Stimulated activated CD4-positive, alpha-beta T cell treated with anti-CD3 and anti-CD28 coated beads, Interleukin-15, amount 100 ng/mL, for 1 hour (primary cell): ENCODE data around the gene REN.

ENCODE experiments used
- DNase-seq, 2 donors: peaks; one replicate each; pipeline ENCODE4 v3.0.0-alpha.2; 2020; ENCODE audit warnings: low read depth in 1 of 2, low spot score in 1 of 2

REN gene

DNA sequence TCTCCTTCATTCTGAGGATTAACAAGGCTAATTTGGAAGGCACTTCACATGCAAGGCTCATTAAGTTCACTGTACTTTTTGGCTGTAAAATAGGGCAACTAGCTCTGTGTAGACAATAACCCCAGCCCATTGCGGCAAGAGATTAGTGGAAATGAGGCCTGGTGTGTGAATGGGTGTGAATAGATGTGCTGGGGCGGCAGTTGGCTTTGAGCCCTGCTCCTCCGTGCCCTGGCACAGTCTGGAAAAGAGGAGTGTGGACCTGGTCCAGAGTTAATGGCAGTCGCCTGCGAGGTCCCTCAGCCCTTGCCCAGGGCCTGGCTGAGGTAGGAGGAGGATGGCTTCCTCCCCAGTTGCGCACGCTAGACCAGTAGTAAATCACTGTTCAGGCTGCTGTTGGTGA, 25.3 kb upstream of the REN start:
- DNase-seq = no peak

DNA sequence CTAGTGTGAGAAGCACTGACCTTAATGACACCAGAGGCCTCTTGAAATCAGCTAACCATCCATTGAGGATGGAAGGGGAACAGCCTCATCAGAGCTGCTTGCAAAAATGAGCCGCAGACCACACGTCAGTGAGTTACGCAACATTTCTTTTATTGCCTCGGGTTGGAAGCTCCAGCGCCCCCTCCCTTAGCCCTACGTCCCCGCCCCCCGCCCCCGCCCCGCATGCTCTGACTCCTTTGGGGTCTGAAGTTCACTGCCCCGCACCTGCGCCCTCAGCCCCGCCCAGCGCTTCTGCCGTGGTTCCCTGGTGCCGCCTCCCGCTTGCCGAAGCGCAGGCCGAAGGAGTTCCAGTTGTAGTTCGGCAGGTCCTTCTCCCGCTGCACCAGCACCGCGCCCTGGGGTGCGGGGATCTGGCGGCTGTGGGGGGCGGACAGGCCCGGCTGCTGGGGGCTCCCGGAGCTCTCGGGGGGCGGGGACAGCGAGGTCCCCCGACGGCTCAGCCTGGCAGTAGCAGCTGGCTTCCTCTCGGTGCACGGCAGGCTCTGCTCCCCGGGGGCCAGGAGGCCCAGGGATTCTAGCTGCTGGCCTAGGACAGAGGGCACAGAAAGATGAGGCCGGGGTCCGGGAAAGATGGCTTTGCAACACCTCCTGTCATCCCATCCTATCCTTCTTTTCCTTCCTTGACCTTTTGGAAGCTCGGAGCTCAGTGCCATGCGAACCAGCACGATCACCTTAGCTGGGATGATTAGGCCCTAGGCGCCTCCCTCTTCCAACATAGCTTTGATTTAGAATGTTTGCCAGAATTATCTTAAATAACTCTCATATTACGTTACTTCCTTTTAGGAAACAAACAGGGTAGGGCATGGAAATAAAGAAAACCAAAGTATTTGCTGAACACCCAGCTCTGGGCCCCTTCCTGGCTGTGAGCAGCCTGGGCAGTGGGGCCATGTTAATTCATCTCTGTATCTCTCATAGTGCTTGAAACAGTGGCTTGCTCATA, 24.4 kb upstream of the REN start:
- no peak for DNase-seq

DNA sequence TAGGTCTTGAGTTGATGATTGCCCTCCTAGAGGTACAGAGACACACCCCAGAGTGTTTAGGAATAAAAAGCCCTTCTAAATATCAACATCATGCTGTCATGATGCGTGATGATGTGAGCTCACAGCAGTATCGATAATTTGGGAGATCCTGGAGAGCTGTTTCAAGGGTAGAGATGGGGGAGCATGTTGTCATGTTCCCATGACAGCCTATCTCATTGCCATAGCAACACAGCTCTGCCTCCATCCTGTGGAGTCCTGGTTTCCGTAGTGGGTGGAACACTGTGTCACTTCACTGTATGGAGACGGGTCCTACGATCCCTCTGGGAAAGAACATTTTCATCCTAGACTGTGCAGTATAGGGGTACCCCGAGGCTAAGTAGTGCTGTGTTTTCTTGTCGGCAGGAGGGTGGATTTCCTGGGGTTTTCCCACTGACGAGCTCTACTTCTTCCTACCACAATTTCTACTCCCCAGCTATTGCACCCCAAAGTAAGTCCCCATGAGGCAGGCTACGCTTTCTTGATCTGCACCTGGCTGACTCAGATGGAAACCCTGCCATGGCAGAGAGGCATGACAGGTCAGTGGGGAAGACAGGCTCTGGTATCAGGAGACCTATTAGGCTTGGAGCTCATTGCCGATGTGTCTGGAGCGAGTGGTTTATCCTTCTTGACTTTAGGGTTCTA, 23.0 kb upstream of the REN start:
- DNase-seq = no peak

DNA sequence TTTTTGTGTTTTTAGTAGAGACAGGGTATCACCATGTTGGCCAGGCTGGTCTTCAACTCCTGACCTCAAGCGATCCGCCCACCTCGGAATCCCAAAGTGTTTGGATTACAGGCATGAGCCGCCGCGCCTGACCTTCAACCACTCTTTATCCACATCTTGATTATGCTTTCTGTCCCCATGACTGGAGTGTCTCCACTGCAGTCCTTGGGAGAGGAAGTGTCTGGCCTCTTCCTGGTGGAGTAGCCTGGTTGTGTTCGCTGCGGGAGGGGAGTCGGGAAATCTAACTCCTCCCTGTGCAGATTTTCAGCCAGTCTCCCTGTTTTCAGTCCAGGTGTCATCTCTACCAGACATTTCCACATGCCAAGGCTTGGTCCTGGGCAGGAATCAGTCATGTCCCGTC, 20.5 kb upstream of the REN start:
- DNase-seq = no peak

DNA sequence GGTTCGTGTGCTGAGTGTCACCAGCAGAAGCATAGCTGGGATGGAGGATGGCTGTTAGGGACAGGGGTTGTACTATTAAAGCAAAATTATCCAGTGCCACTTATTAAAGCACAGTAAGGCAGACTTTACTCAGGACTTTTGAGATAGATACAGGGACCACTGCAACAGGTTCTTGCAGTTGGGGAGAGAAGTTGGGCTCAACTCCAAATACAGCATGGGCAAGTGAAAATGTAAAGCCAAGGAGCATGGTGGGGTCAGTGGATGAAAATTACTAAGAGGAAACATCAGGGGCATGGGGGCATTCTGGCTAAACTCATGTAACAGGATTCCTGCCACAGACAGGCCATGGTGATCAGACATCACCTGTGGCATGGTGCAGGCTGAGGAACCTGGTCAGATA, 15.0 kb upstream of the REN start:
- DNase-seq = no peak

DNA sequence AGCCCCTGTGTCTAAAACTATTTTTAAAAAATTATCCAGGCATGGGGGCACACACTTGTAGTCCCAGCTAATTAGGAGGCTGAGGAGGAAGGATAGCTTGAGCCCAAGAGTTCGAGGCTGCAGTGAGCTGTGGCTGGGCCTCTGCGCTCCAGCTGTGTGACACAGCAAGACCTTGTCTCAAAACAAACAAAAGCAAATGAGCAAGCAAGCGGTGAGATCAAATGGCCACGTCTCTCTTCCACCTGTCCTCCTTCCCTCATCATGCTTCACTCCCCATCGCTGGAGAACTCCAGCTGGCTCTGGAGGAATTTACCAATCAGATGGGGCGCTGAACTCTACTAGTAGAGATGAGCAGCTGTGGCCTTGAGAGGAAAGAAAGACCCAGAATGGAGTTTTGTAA, 14.0 kb upstream of the REN start:
- DNase-seq = no peak

DNA sequence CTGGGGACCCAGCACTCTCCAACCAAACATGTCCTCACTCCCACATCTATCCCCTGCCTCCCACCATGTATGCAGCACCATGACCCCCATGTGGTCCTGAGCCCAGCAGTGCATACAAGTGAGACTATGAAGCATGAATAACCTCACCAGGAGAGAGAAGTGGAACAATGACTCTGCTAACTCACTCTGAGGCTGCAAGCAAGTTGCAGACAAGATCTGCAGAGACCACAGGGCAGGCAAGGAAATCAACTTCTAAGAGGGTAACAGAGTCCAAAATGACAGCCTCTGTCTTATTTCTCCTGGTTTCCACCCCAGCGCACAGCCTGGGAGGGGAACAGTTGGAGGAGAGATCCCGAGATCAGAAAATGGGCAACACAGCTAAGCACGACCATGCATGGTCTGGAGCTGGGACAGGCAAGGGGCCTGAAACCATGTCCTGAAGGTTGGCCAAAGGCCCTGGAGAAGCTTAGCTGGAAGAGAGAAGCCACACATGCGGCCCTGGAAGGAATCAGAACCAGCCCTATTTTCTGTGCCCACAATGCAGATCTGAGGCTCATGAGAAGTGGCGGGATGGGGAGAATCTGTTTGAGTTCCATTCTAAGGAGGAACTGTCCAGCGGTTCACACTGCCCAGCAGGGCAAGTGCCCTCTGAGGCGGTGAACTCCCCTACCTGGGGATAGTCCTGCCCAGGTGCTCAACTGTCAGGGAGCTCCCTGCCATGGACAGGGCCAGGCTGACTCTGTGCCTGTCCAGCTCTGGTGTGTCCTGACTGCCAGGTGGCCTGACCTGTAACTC, 12.5 kb upstream of the REN start:
- no peak for DNase-seq

DNA sequence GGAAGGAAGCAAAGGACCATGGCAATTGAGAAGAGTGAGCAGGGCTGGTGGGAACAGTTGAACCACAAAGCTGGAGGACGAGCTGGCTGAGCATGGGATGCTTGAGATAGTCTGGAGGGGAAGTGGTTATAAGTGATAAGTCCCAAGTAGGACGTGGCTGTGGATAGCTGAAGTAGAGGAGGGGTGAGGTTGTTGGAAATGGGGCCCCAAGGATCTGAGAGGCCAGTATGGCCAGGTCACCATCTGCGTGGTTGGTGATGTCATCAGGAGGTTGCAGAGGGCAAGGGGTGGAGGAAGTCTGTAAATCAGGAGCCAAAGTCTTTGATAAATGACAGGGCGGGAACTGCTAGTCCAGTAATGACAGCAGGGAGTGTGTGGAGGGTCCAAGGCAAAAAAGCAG, 11.0 kb upstream of the REN start:
- no peak for DNase-seq

DNA sequence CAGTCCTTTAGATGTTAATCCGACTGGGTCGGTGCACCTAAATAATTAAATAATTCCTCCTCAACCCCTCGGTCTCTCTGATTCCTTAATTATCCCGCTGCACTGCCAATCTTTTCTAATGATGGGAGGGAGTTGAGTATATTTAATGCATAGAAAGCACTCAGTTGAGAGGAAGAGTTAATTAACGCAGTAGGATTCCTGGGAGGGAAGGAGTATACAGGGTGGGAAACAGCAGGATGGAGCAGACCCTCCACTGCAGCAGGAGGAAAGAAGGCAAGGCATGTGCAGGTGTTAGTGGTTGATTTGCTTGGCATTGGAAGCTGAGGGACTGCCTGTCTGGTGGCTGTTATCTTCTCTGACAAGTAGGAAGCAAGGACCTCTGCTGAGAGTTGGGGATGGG, 9.9 kb upstream of the REN start:
- DNase-seq = no peak

DNA sequence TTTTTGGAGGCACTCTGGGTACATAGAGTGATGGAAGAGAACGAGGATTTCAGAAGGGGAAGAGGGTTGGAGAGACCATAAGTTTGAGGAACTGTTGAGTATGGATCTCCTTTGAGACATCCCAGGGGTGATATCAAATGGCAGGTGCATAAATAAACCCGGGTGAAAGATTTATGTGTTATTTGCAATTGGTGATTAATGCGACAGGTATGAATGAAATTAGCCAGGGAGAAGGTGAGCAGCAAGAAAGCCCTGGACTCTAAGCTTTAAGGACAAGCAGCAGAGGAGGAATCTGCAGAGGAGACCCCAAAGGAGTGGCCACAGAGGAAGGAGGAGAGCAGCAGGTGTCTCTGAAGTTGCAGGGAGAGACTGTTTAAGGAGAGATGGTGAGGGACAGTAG, 8.8 kb upstream of the REN start:
- DNase-seq = no peak

DNA sequence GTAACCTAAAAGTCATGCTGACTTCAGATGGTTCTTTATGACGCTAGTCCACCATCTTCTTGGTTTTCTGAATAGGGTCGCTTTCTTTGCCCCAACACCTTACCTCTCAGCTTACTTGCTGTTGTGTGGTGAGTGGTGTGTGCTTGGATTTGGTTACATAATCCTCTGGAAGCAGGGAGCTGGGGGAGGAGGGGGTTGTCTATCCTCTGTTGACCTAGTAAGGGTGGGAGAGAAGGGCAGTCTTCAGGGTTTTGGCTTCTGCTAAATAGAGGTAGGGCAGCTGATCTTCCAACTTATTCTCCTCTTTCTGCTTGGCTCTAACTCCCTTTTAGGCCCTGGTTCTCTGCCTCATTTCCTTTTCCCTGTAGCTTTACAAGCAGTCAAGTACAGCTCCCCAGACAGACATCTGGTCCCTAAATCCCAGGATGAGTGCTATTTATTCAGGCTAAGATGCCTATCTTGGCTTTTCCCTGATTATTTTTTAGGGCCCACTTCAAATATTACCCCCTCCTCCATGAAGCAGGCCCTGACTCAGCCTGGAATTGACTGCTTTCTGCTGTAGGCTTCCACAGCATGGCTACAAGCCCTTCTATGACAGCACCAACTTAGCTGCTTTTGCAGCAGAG, 6.4 kb upstream of the REN start:
- DNase-seq = no peak

DNA sequence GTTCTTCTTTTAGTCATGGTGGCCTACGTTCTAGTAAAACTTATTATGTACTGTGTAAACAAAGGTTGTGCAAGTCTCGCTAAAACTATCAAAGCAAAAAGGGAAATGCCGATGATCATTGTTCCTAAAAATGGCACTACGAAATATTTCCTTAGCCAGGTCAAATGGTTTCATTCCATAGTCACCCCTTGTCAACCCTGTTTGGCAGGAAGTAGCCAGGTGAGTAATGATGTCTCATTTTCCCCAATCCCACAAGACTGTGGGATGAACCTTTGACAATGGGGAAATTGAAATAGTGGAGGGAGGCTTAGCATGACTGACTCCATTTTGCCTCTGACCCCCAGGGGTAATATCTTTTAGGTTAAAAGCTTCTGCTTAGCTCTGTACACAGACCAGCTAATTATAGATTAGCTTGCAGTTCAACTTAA, 5.6 kb upstream of the REN start:
- DNase-seq = no peak

DNA sequence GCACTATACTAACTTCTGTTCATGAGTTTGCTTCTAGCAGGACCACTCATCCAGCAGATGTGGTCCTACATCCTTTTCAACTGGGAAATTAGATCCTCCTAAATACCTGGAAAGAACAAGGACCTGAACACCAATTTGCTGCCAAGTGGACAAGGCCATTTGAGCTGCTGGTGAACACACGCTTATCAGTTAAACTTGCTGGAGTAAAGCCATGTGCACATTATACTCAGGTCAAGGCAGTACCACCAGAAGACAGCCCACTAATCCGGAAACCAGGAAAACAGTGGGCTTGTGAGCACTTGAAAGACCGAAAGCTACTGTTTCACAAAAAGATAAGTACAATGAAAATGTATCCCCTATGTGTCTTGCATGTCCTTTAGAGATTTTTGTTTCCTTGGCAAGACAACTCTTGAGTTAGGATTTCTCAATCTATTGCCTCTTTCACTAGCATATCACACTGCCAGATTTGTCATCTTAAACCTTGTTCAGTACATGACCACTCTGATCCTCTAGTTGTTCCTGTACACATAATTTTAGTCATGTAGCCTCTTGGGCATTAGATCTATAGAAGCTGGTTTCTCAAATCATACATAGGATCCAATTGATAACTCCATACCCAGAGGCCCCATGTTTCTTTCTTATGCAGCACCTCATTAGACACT, 4.5 kb upstream of the REN start:
- DNase-seq = no peak

DNA sequence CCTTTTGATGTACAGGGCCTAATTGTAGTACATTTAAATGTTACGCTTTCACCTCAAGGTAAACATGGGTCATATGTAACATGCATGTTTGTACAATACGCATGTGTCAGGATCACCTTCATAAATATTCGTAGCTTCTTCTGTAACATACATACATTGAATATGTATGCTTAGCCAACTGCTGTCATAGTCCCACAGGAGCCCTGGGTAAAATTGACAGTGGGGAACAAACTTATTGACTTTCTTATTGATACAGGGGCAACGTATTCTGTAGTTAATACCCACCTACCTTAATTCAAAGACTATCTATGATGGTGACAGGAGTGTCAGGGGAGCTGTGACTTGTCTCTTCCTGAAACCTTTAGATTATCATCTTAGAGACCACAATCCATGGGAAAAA, 3.7 kb upstream of the REN start:
- DNase-seq = no peak

DNA sequence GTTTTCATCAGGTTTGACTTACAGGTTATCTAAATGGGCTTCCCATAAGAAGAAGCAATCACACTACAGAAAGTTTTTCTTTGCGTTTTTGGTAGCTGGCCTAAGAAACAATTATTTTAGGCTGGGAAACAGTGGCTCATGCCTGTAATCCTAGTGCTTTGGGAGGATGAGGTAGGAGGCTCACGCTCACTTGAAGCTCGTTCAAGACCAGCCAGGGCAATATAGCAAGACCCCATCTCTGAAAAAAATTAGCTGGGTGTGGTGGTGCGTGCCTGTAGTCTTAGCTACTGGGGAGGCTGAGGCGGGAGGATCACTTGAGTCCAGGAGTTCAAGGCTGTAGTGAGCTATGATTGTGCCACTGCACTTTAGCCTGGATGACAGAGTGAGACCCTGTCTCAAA, 1.6 kb upstream of the REN start:
- DNase-seq = no peak

DNA sequence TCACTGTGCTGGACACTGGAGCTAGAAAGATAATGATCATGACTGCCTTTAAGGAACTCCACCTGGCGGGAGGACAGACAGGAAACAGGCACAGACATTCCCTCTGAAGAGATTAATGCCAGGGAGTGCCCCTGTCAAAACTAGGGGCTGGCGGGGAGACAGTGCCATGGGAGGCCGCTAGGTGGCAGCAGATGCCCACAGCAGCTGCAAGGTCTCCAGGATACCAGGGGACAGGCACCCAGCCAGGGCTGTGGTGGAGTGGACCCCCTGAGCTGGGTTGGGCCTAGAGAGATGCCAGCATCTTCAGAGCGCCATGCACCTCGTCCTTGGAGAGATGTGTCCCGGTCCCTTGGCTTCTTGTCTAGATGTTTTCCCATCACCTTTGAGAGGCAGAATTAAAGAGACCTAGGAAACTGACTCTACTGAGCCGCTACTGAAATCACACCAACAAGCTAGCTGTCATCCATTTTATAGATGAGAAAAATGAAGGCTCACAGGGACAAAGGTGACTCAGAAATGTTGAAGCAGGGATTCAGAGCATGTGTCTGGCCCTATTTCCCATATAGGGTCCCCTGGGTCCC, 3.6 kb downstream of the REN start:
- peak; percentile 56 to 75 for DNase-seq

DNA sequence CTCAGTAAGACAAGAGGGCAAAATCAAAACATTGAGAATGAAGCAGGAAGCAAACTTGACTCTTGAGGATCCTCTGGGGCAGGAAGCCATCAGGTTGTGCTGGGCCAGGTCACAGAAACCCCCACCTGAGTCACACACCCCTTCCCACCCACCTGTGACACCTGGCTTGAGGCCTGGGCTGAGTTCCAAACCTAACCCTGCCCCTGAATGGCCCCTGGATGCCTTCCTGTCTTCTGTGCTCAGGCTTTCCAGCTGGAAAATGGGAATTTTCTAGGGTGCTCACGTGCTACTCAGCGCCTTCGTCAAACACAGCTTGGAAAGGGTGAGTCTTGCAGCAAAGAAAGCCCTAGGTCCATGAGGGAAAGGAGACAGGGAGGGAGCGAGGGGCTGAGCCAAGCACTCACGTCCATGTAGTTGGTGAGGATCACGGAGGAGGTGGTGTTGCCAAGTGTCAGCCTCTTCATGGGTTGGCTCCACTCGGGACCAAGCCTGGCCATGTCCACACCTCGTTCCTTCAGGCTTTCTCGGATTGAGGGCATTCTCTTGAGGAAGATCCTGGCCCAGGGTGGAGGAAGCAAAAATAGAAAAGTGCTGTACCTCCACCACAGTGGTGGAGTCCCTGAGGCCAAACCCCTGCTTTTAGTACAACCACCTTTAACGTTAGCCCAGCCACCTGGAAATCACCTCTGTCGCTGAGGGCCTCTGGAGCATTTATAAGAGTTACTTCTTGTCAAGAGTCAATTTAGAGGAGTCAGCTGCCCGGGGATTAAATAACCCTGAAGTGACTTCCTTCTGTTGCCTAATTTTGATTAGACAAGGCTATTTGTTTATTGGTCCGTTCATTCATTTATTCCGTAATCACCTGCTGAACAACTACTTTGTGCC, 4.3 kb downstream of the REN start:
- DNase-seq = no peak

DNA sequence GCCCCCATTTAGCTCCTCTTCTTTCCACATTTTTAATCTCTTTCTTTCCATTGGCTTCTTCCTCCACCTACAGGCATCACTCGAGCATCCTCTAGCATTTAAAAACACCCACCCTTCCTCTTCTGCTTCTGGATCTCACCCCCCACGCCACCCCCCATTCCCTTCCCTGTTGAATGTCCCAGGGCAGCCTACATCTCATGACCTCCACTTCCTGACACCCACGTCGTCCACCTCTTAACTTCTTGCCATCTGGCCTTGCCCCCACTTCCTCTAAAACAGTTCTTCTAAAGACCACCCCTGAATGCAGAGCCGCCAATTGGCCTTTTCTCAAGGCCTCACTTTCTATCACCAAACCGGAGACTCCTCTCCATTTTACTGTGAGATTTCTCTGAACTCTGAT, 8.2 kb downstream of the REN start:
- DNase-seq = no peak

DNA sequence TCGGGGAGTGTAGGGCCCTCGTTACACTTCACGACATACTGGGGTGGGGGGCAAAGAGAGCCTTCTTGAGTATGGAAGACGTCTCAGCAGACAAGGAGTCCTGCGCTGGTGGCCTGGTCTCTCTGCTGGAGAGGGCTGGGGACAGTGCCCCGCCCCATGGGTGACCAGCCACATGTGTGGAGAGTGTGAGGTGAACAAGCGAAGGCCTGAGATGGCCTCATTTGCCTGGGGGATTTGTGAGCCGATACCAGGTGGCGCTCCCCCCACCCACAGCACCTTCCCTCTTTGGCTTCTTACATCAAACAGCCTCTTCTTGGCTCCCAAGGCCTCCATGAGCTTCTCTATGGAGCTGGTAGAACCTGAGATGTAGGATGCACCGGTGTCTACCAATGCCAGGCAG, 10.3 kb downstream of the REN start:
- no peak for DNase-seq
